ENCODE measurements around the gene HIRIP3.

- TF ChIP-seq, protein P1, sequence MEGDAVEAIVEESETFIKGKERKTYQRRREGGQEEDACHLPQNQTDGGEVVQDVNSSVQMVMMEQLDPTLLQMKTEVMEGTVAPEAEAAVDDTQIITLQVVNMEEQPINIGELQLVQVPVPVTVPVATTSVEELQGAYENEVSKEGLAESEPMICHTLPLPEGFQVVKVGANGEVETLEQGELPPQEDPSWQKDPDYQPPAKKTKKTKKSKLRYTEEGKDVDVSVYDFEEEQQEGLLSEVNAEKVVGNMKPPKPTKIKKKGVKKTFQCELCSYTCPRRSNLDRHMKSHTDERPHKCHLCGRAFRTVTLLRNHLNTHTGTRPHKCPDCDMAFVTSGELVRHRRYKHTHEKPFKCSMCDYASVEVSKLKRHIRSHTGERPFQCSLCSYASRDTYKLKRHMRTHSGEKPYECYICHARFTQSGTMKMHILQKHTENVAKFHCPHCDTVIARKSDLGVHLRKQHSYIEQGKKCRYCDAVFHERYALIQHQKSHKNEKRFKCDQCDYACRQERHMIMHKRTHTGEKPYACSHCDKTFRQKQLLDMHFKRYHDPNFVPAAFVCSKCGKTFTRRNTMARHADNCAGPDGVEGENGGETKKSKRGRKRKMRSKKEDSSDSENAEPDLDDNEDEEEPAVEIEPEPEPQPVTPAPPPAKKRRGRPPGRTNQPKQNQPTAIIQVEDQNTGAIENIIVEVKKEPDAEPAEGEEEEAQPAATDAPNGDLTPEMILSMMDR (IDR thresholded peaks at IDR 0.05; ENCODE audit: low read length): no peak
- TF ChIP-seq EZH2phosphoT487 (IDR thresholded peaks at IDR 0.05; ENCODE audit: low read length) (no peak), EZH2 (optimal IDR thresholded peaks at IDR 0.05; ENCODE audit: low read depth, low read length) (no peak)
These were observed 51.3 kb downstream of the HIRIP3 start for GRCh38 chr16:29943846-29944799.
